Fibroblast of villous mesenchyme (primary cell): ENCODE results near the gene PPTC7. TPM values are rescaled to one million over a fixed set of nuclear protein-coding genes. Genes with fewer than 3 reads are reported as not detected.
"Not testable (repeated sequence)": the region's sequence is repeated elsewhere in the genome, so short reads cannot be mapped to it uniquely, and the experiment has no call there.

ENCODE experiments used
- DNase-seq: peaks from one replicate; pipeline ENCODE4 v3.0.0-alpha.2; 2010; ENCODE audit warnings: low read depth
- H3K4me3 ChIP-seq: 2 replicates; pipeline ENCODE4 v1.5.1; 2011; ENCODE audit warnings: low read depth, mild to moderate bottlenecking, low read length
- CTCF ChIP-seq: IDR thresholded peaks from 2 replicates; pipeline ENCODE4 v1.5.1; 2012; ENCODE audit warnings: low read depth, mild to moderate bottlenecking, low read length; ENCODE audit not compliant: insufficient read depth
- total RNA-seq: library from RNA; depleted of rRNA; stranded (reverse); fragments of >200 nt; gene quantifications from 2 replicates; pipeline ENCODE4 v1.2.3, GENCODE V29; 2012

PPTC7 gene
- total RNA-seq, 1 donor: 9.5 TPM

- DNase-seq: peak; percentile 34
- no peak overlapping the region for H3K4me3 ChIP-seq
- no peak for TF ChIP-seq CTCF
These were observed 18.6 kb downstream of the PPTC7 start for GRCh38 chr12:110564471-110564991.

- TF ChIP-seq CTCF: no peak
- DNase-seq: peak; percentile 81
These were observed 19.2 kb downstream of the PPTC7 start for GRCh38 chr12:110563702-110564470.

DNA sequence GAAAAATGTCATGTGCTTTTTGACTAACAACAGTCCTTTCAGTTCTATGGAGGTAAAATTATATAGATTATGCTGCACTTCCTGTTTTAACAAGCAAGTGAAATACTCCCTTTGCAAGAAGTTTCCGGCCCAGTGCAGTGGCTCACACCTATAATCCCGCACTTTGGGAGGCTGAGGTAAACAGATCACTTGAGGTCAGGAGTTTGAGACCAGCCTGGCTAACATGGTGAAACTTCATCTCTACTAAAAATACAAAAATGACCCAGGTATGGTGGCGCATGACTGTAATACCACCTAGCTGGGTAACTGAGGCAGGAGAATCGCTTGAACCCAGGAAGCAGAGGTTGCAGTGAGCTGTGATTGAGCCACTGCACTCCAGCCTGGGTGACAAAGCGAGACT is 20.7 kb downstream of the PPTC7 start:
- not testable (repeated sequence) for DNase-seq

More at GRCh38 chr12:110563702-110564470, 19.2 kb downstream of the PPTC7 start:
- no peak overlapping the region for H3K4me3 ChIP-seq

DNA sequence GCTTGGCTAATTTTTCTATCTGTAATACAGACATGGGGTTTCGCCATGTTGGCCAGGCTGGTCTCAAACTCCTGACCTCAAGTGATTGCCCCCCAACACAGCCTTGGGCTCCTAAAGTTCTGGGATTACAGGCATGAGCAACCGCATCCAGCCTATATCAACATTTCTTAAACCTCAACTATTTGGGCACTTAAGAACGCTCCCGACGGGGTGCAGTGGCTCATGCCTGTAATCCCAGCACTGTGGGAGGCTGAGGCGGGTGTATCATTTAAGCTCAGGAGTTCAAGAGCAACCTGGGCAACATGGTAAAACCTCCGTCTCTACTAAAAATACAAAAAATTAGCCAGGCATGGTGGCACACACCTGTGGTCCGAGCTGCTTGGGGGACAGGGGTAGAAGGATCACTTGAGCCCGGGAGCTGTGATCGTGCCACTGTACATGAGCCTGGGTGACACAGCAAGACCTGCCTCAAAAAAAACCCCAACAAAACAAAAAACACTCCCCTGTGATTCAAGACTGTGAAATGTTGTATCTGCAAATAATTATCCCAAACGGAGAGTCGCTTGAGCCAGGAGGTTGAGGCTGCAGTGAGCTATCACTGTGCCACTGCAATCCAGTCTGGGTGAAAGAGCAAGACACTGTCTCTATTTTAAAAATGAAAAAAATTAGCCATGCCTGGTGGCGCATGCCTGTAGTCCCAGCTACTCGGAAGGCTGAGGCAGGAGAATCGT is 21.5 kb downstream of the PPTC7 start:
- H3K4me3 ChIP-seq: no peak overlapping the region
- peak; percentile 23 for DNase-seq

More for the DNA sequence above, 20.7 kb downstream of the PPTC7 start:
- not testable (repeated sequence) for H3K4me3 ChIP-seq

GRCh38 chr12:110560946-110561345 is 22.2 kb downstream of the PPTC7 start:
- H3K4me3 ChIP-seq: no peak overlapping the region
- TF ChIP-seq CTCF: no peak
- DNase-seq: no peak

More for the DNA sequence above, 21.5 kb downstream of the PPTC7 start:
- TF ChIP-seq CTCF: no peak

DNA sequence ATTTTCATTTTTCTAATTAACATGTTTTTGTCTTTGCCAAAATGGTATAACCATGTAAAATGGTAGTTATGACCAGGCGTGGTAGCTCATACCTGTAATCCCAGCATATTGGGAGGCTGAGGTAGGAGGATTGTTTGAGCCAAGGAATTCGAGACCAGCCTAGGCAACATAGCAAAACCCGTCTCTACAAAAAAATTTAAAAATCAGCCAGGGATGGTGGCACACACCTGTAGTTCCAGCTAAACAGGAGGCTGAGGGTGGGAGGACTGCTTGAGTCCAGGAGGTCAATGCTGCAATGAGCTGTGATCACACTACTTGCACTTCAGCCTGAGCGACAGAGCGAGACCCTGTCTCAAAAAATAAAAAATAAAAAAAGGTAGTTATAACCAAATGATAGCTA is 23.1 kb downstream of the PPTC7 start:
- no peak for DNase-seq
- no peak for TF ChIP-seq CTCF
- no peak overlapping the region for H3K4me3 ChIP-seq

GRCh38 chr12:110558945-110559344 is 24.2 kb downstream of the PPTC7 start:
- DNase-seq, H3K4me3 ChIP-seq: not testable (repeated sequence)
